ENCODE data around the gene PAPOLA. TPM values are rescaled to one million over a fixed set of nuclear protein-coding genes. Genes with fewer than 3 reads are reported as not detected.

PAPOLA gene
- total and polyA plus RNA-seq, 9 of the 15 experiments (the other 6 are each of a cell fraction or from before 2014, with no cell fraction given) = 51.1 to 199 (median 95.8) TPM

DNA sequence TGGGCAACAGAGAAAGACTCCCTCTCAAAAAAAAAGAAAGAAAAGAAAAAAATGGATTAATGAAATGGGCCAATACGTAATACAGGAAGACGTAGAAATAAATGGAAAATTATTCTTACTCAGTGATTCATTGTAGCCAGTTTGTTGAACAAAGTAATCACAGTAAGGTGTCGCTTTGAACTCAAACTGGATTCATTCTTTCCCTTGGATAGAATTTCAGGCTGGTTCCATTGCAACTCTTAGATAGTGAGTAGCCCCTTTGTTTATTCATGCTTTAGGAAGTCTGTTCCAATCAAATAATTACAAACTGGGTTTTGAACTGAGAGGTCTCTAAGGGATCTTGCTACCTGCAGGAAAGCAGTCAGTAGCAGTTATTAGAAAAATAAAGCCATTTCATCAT is 42.3 kb upstream of the PAPOLA start (continued):
- TF ChIP-seq, protein P1, sequence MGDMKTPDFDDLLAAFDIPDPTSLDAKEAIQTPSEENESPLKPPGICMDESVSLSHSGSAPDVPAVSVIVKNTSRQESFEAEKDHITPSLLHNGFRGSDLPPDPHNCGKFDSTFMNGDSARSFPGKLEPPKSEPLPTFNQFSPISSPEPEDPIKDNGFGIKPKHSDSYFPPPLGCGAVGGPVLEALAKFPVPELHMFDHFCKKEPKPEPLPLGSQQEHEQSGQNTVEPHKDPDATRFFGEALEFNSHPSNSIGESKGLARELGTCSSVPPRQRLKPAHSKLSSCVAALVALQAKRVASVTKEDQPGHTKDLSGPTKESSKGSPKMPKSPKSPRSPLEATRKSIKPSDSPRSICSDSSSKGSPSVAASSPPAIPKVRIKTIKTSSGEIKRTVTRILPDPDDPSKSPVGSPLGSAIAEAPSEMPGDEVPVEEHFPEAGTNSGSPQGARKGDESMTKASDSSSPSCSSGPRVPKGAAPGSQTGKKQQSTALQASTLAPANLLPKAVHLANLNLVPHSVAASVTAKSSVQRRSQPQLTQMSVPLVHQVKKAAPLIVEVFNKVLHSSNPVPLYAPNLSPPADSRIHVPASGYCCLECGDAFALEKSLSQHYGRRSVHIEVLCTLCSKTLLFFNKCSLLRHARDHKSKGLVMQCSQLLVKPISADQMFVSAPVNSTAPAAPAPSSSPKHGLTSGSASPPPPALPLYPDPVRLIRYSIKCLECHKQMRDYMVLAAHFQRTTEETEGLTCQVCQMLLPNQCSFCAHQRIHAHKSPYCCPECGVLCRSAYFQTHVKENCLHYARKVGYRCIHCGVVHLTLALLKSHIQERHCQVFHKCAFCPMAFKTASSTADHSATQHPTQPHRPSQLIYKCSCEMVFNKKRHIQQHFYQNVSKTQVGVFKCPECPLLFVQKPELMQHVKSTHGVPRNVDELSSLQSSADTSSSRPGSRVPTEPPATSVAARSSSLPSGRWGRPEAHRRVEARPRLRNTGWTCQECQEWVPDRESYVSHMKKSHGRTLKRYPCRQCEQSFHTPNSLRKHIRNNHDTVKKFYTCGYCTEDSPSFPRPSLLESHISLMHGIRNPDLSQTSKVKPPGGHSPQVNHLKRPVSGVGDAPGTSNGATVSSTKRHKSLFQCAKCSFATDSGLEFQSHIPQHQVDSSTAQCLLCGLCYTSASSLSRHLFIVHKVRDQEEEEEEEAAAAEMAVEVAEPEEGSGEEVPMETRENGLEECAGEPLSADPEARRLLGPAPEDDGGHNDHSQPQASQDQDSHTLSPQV (IDR thresholded peaks at IDR 0.05) = no peak
- TF ChIP-seq ZNF717 (CRISPR knock-in tag; IDR thresholded peaks at IDR 0.05) = no peak
- no peak for TF ChIP-seq FIP1L1 (IDR thresholded peaks at IDR 0.05; ENCODE audit: low read depth, low read length, poor library complexity, severe bottlenecking)
- TF ChIP-seq, protein P2, sequence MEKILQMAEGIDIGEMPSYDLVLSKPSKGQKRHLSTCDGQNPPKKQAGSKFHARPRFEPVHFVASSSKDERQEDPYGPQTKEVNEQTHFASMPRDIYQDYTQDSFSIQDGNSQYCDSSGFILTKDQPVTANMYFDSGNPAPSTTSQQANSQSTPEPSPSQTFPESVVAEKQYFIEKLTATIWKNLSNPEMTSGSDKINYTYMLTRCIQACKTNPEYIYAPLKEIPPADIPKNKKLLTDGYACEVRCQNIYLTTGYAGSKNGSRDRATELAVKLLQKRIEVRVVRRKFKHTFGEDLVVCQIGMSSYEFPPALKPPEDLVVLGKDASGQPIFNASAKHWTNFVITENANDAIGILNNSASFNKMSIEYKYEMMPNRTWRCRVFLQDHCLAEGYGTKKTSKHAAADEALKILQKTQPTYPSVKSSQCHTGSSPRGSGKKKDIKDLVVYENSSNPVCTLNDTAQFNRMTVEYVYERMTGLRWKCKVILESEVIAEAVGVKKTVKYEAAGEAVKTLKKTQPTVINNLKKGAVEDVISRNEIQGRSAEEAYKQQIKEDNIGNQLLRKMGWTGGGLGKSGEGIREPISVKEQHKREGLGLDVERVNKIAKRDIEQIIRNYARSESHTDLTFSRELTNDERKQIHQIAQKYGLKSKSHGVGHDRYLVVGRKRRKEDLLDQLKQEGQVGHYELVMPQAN (IDR thresholded peaks at IDR 0.05; ENCODE audit: borderline replicate concordance) = no peak
- TF ChIP-seq ZNF217 (CRISPR knock-in tag; IDR thresholded peaks at IDR 0.05) = no peak
- no peak for TF ChIP-seq ZNF224 (CRISPR knock-in tag; IDR thresholded peaks at IDR 0.05)

Data from K562 (cell line).